BJ (cell line): ENCODE results near the gene SBK3. TPM values are rescaled to one million over a fixed set of nuclear protein-coding genes. Genes with fewer than 3 reads are reported as not detected.

Experiments used
- CTCF ChIA-PET: fragments of 350-600 bp; formaldehyde crosslinking; extraction: SDS; loops from one replicate; lab custom pipeline; 2021; ENCODE audit warnings: antibody characterized with exemption, inconsistent platforms; lab: Yijun Ruan, JAX
- POLR2A ChIA-PET: fragments of 300-600 bp; sonication (Branson Sonifier 250); formaldehyde crosslinking; extraction: SDS; loops from one replicate; lab custom pipeline; 2021; ENCODE audit warnings: antibody characterized with exemption; lab: Charles Lee
- DNase-seq: peaks from one replicate; pipeline ENCODE4 v3.0.0-alpha.2; 2011; ENCODE audit warnings: low read depth
- H3K27me3 ChIP-seq: 2 replicates; pipeline ENCODE4 v1.6.0; 2011; ENCODE audit warnings: low read length; ENCODE audit not compliant: control insufficient read depth, insufficient read depth
- H3K36me3 ChIP-seq: 2 replicates; pipeline ENCODE4 v1.5.1; 2011; ENCODE audit warnings: low read length; ENCODE audit not compliant: control insufficient read depth, insufficient read depth
- H3K4me3 ChIP-seq: 2 replicates; pipeline ENCODE4 v1.5.1; 2011; ENCODE audit warnings: low read depth, mild to moderate bottlenecking, control low read depth, low read length
- CTCF ChIP-seq: IDR thresholded peaks from 2 replicates; pipeline ENCODE4 v1.5.1; 2011; ENCODE audit warnings: low read depth, mild to moderate bottlenecking, control low read depth, inconsistent platforms, low read length, moderate library complexity; ENCODE audit not compliant: insufficient read depth
- polyA plus RNA-seq: library from polyadenylated mRNA; depleted of rRNA; stranded (reverse); fragments of >200 nt; gene quantifications from 2 replicates; pipeline ENCODE4 v1.2.3, GENCODE V29; 2011

SBK3 gene
- polyA plus RNA-seq, 1 experiment = 0.11 TPM

DNA sequence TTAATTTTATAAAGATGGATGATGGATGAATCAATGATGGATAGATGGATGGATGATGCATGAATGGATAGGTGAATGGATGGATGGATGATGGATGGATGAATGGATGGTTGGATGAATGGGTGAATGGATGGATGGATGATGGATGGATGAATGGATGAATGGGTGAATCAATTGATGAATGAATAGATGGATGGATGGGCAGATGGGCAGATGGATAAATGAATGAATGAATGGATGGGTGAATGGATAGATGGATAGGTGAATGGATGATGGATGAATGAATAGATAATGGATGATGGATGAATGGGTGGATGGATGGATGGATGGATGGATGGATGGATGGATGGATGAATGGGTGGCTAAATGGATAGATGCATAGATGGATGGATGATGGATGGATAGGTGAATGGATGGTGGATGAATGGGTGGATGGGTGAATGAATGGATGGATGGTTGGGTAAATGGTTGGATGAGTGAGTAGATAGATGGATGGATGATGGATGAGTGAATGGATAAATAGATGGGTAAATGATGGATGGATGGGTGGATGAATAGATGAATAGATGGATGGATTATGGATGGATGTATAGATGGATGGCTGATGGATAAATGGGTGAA, 22.5 kb upstream of the SBK3 start:
- ChIA-PET POLR2A (no interaction called here), CTCF (no interaction called here)
- DNase-seq = no peak
- no peaks in the 10 kb centered on the region for H3K36me3 ChIP-seq
- TF ChIP-seq CTCF = no peak
- H3K27me3 ChIP-seq = peaks cover 6% of the 10 kb centered on the region; the same call in 1 of the 2 replicates
- no peak overlapping the region for H3K4me3 ChIP-seq

GRCh38 chr19:55566823-55567222, 21.5 kb upstream of the SBK3 start:
- Histone ChIP-seq H3K4me3 (no peak overlapping the region), H3K27me3 (peaks cover 6% of the 10 kb centered on the region; the same call in 1 of the 2 replicates), H3K36me3 (no peaks in the 10 kb centered on the region)
- ChIA-PET POLR2A (no interaction called here), CTCF (no interaction called here)
- DNase-seq = no peak
- no peak for TF ChIP-seq CTCF

DNA sequence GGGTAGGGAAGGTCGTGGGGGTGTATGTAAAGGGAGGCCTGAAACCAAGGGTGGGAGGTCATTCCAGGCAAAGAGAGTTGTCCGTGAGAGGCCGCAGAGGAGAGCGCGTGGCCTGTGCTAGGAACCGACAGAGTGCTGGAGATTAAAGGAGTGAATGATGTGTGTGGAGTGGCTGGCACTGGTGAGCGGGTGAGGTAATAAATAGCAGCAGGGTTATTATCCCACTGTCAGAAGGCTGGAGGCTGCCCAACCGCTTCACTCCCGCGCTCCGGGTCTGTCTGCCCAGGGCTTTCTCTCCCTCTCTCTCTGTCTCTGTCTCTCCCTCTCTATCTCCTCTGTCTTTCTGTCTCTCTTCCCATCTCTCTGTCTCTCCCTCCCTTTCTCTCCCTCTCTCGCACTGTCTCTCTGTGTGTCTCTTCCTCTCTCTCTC, 17.9 kb upstream of the SBK3 start:
- no peak for DNase-seq
- no peaks in the 10 kb centered on the region for H3K36me3 ChIP-seq
- no peak overlapping the region for H3K4me3 ChIP-seq
- POLR2A ChIA-PET = no interaction called here
- no peak for TF ChIP-seq CTCF
- H3K27me3 ChIP-seq = peaks cover 6% of the 10 kb centered on the region; the same call in 1 of the 2 replicates
- CTCF ChIA-PET = interaction anchor here (1.0 kb wide), 1 partner anchor 15 kb away, joined by 3 read pairs; no protein-coding TSS in a partner anchor

- no peaks in the 10 kb centered on the region for H3K36me3 ChIP-seq
- no peak overlapping the region for H3K4me3 ChIP-seq
- H3K27me3 ChIP-seq = peaks cover 5% of the 10 kb centered on the region; the same call in 1 of the 2 replicates
- TF ChIP-seq CTCF = no peak
- POLR2A ChIA-PET = no interaction called here
- CTCF ChIA-PET = interaction anchor here (0.7 kb wide), 1 partner anchor 14 kb away, joined by 3 read pairs; no protein-coding TSS in a partner anchor
- no peak for DNase-seq
Measured at GRCh38 chr19:55559684-55560083, 14.3 kb upstream of the SBK3 start.

DNA sequence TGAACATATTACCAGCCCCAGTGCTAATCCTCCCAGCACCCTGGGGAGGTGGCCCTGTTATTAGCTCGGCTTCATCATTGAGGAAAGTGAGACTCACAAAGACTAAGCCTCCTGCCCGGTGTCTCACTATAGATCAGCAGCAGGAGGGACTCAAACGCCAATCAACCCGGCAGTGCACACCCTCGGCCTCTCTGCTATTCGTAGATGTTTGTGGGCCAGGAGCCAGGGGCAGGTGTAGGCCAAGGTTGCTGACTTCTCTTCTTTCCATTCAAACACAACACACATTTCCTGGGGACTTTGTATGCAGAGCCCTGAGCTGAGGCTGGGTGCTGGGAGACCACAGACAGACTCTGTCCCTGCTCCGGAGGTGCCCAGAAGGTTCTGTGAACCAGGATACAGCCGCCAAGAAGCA, 9.4 kb upstream of the SBK3 start:
- H3K36me3 ChIP-seq = no peaks in the 10 kb centered on the region
- H3K27me3 ChIP-seq = no peaks in the 10 kb centered on the region
- POLR2A ChIA-PET = no interaction called here
- CTCF ChIA-PET = no interaction called here
- no peak for TF ChIP-seq CTCF
- no peak overlapping the region for H3K4me3 ChIP-seq
- DNase-seq = no peak
